ENCODE results near the gene DLL1. TPM values are rescaled to one million over a fixed set of nuclear protein-coding genes. Genes with fewer than 3 reads are reported as not detected.

DLL1 gene
- total RNA-seq, 1 donor from 2014 or later = 59.8 TPM

DNA sequence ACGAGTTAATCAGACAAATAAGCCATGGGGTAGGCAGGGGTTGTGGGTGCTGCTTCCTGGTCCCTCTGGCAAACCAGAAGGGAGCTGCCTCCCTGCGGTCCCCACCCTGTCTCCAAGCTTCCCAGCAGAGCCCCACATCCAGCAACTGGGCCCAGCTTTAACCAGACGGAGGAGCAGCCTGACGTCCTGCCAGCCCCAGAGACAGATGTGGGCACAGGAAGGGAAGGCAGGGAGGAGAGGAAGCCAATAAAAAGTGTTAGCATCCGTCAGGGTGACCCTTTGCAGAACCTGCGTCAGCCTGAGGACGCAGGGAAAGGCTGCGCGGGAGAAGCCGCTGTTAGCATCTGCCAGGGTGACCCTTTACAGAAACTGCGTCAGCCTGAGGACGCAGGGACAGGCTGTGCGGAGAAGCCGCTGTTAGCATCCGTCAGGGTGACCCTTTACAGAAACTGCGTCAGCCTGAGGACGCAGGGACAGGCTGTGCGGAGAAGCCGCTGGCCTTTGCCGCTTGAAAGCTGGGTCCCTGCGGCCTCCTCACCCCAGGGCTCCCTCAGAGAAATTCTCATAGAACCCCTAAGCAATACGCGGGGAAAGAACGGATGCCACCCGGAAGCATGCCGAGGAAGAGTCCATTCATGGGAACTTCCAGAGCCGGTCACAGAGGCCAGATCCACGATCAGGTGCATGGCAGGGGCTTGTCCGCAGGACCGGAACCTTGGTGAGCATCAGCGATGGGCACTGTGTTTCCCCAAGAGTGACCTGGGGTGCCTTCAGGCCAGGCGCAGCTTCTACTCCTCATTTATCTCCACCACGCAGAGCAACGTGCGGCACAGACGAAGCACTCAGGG lies 15.9 kb downstream of the DLL1 start:
- TF ChIP-seq, protein P1, sequence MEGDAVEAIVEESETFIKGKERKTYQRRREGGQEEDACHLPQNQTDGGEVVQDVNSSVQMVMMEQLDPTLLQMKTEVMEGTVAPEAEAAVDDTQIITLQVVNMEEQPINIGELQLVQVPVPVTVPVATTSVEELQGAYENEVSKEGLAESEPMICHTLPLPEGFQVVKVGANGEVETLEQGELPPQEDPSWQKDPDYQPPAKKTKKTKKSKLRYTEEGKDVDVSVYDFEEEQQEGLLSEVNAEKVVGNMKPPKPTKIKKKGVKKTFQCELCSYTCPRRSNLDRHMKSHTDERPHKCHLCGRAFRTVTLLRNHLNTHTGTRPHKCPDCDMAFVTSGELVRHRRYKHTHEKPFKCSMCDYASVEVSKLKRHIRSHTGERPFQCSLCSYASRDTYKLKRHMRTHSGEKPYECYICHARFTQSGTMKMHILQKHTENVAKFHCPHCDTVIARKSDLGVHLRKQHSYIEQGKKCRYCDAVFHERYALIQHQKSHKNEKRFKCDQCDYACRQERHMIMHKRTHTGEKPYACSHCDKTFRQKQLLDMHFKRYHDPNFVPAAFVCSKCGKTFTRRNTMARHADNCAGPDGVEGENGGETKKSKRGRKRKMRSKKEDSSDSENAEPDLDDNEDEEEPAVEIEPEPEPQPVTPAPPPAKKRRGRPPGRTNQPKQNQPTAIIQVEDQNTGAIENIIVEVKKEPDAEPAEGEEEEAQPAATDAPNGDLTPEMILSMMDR (conservative IDR thresholded peaks at IDR 0.05) = no peak
- Mint-ChIP-seq H3K4me3 (no peak overlapping the region), H3K27ac (ENCODE audit: unreplicated experiment) (no peak overlapping the region), H3K4me1 (peaks cover 11% of the 10 kb centered on the region), H3K36me3 (ENCODE audit: low read depth) (no peaks in the 10 kb centered on the region), H3K27me3 (ENCODE audit: low read depth) (peaks cover 10% of the 10 kb centered on the region), H3K9me3 (no peaks in the 10 kb centered on the region)
- no peak for DNase-seq (ENCODE audit: low read depth, low spot score)

DNA sequence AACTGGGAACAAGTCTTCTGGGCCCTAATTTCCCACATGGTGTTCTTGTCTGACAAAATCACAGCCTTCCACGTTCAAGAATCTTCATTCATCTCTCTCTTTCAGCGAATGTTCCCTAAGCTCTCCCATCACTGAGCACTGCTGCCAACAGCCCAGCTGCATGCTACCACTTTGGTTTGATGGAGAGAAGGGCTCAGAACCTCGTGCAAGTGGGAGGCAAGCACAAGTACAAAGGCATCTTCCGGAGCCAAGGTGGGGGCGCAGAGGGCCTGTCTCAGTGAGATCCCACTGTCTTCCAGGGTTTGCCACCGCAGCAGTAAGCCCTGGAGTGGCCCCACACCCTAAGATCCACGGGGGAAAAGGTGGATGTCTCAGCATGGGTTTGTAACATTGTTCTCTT lies 17.2 kb downstream of the DLL1 start:
- peaks cover 3% of the 10 kb centered on the region for H3K27me3 Mint-ChIP-seq (ENCODE audit: low read depth)
- H3K9me3 Mint-ChIP-seq = no peaks in the 10 kb centered on the region
- DNase-seq (ENCODE audit: low read depth, low spot score) = no peak
- no peak overlapping the region for H3K4me3 Mint-ChIP-seq
- TF ChIP-seq, protein P1 (conservative IDR thresholded peaks at IDR 0.05) = no peak
- no peaks in the 10 kb centered on the region for H3K36me3 Mint-ChIP-seq (ENCODE audit: low read depth)
- H3K4me1 Mint-ChIP-seq = peaks cover 19% of the 10 kb centered on the region
- no peak overlapping the region for H3K27ac Mint-ChIP-seq (ENCODE audit: unreplicated experiment)

DNA sequence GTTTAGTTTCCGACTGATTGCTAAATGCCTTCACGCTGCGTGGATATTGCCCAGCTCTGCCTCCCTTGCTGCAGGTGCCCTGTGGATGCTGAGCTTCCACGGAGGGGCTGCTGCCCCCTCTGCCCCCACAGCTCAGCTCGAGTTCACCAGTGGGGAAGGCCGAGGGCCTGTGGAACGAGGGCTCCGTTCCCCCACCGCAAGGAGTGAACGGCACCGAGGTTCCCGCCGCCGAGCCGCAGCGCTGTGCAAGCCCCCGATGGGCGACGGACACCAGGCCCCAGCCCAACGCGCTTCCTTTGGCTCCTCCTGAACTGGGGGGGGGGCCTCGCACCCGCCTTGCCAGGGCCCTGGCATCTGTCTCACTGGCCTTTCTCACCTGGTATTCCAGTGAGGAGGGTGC lies 17.7 kb downstream of the DLL1 start:
- Mint-ChIP-seq H3K27ac (ENCODE audit: unreplicated experiment) (no peak overlapping the region), H3K27me3 (ENCODE audit: low read depth) (peaks cover 3% of the 10 kb centered on the region), H3K9me3 (no peaks in the 10 kb centered on the region), H3K36me3 (ENCODE audit: low read depth) (no peaks in the 10 kb centered on the region), H3K4me3 (no peak overlapping the region), H3K4me1 (peaks cover 16% of the 10 kb centered on the region)
- TF ChIP-seq, protein P1 (conservative IDR thresholded peaks at IDR 0.05) = no peak
- DNase-seq (ENCODE audit: low read depth, low spot score) = no peak

DNA sequence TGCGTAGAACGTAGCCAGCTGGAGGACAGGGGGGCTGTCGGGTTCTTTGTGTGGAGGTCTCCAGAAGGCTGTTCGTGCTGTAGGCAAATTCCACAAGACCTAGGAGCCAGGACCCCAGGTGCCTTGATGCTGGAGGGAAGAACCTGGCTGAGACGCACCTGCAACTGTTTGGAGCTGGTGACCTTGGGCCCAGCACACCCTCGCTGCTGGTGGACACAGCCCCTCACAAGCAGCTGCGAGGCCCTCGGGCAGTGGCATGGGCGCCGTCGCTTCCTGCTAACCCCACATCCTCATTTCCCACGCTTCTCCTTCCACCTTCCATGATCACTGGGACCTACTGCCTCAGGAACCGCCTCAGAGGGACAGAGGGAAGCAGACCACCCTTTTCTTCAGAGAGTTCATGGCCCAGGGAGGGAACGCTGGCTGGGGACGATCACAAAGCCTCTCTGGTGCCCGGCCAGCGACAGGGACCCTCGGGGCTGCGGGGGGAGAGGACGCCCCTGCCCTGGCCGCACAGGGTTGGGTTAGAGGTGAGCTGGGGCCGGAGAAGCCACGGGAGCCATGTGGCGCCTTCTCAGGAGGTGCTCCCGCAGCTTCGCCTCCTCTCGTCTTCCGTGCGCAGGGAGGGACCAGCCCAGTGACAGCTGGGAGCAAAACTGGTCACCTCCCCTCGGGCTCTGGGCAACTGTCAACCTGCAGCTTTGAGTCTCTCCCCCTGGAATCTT lies 18.4 kb downstream of the DLL1 start:
- peaks cover 21% of the 10 kb centered on the region for H3K4me1 Mint-ChIP-seq
- H3K36me3 Mint-ChIP-seq (ENCODE audit: low read depth) = no peaks in the 10 kb centered on the region
- H3K4me3 Mint-ChIP-seq = no peak overlapping the region
- no peak overlapping the region for H3K27ac Mint-ChIP-seq (ENCODE audit: unreplicated experiment)
- peaks cover 3% of the 10 kb centered on the region for H3K27me3 Mint-ChIP-seq (ENCODE audit: low read depth)
- TF ChIP-seq, protein P1 (conservative IDR thresholded peaks at IDR 0.05) = no peak
- no peak for DNase-seq (ENCODE audit: low read depth, low spot score)
- no peaks in the 10 kb centered on the region for H3K9me3 Mint-ChIP-seq

DNA sequence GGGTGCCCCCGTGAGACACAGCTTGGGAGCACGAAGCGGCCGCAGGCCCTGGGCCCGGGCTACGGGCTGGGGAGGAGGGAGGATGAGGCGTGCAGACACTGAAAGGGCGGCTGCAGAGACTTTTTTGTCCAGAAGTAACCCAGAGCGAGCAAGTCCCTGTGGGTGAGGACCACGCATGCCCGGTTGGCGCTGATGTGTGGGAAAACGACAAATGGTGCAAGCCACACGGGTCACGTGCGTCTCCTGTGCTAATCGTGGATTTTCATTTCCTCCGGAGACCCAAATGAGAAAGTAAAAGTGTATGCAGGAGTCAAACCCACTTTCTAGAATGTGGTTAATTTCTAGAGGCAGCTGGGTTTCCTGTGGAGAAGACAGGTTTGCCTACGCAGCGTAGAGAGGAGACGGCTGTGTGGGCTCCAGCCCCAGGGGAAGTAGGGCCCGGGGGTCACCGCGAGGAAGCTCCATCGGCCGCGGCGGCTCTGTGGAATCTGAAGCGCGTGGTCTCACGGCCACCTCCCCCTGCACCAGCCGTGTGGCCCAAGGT lies 19.0 kb downstream of the DLL1 start:
- no peak overlapping the region for H3K4me3 Mint-ChIP-seq
- H3K36me3 Mint-ChIP-seq (ENCODE audit: low read depth) = no peaks in the 10 kb centered on the region
- peaks cover 3% of the 10 kb centered on the region for H3K27me3 Mint-ChIP-seq (ENCODE audit: low read depth)
- TF ChIP-seq, protein P1 (conservative IDR thresholded peaks at IDR 0.05) = no peak
- no peak overlapping the region for H3K27ac Mint-ChIP-seq (ENCODE audit: unreplicated experiment)
- H3K4me1 Mint-ChIP-seq = peaks cover 21% of the 10 kb centered on the region
- no peak for DNase-seq (ENCODE audit: low read depth, low spot score)
- no peaks in the 10 kb centered on the region for H3K9me3 Mint-ChIP-seq

Data from neural crest cell (in vitro differentiated cells).